Smooth muscle cell of the brain vasculature (primary cell): ENCODE results near the gene MYCT1.

Source experiments
- DNase-seq: peaks from one replicate; pipeline ENCODE4 v3.0.0-alpha.2; 2012; ENCODE audit warnings: low read depth, low spot score

Gene MYCT1

DNA sequence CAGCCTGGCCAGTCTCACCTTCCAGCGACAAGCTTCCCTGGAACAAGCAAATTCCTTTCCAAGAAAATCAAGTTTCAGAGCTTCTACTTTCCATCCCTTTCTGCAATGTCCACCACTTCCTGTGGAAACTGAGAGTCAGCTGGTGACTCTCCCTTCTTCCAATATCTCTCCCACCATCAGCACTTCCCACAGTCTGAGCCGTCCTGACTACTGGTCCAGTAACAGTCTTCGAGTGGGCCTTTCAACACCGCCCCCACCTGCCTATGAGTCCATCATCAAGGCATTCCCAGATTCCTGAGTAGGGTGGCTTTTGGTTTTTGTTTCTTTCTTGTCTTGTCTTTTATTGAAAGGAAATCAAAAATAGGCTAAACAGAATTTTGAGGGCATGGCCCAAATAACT lies 24.3 kb downstream of the MYCT1 start:
- no peak for DNase-seq

DNA sequence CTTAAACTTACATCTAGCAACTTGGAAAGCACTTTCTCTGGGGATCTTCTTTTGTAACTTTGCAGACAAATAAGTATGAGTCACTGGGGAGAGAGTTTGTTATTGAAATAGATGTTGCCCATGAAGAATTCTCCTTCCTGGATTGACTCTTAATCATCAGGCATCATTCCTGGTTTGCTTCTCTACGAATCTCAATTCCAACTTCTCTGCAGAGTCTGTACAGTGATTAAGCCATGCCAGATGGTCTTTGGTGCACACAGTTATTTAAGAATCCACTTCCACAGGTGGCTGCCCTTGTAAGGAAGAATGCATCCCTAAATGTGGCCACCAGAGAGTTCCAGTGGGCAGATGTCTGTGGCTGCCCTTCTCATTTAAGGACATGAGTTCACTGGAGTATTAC lies 25.7 kb downstream of the MYCT1 start:
- DNase-seq: no peak

DNA sequence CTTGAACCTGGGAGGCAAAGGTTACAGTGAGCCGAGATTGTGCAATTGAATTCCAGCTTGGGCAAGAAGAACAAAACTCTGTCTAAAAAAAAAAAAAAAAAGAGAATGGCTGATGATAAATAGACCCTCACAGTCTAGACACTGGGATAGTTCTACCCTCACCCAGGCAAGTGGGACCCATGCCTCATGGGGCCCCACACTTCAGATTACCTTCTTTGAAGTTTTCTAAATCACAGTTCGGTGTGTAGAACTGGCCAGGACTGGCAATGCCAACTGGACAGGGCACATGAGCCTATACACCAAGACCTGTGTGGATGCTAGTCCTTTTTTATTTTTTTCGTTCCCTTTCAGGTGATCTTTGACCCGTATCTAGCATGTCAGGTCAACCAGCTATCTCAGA lies 28.6 kb downstream of the MYCT1 start:
- no peak for DNase-seq

DNA sequence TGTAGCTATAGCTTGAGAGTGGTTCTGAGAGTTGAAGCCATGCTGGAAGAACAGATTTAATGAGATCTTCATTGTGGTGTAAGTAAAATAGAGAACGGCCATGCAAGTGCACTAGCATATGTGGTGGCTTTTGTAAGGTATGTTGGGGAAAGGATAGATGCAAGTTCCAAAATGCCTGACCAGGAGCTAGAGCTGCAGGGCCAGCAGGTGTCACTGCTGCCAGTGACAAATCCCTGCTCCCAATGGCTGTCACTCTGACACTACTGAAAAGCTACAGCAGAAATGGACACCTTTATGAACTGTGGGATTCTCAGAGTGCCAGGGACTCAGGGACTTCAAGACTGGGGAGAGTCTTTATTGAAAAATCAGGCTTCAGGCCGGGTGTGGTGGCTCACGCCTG lies 29.8 kb downstream of the MYCT1 start:
- no peak for DNase-seq

DNA sequence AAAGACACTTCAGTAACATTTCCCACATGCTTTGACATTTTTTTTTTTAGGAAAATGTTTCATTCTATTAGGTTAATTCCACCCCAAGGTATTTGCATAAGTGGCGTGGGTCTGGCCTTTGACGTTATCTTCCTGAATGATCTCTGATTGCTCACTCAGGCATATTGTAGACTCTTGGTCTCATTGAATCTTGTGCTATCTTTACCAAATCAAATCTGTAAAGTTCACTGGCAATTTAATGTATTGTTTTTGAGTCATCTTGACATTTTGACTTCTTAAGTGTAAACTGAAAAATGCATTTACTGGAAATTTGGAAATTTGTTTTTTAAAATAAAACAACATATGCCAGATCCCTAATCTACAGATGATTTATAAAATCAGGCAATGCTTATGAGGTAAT lies 36.9 kb downstream of the MYCT1 start:
- DNase-seq: no peak

DNA sequence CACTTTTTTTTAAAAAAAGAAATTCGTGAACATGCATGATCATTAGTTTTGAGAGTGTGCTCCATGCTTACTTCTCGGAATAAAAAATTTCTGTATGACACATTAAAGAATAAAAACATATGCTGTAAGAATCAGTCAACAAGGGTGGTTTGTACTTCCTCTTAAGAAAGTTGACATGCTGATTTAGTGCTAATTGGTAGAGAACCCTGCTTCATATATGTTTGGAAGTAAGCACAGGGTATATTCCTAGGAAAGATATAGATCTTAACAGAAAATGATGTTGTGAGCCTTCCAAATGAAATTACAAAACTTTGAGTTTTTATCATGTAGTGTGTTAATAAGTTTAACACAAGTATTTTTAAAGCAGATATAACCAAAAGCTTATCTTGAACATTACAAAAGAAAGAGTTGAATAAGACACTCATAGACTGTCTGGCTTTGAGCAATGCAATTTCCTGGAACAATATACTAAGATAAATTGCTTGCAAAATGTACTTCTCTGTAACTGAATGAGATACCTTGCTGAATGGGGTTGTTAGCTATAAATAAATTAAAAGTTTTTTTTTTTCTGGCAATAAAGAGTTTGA lies 39.1 kb downstream of the MYCT1 start:
- DNase-seq: no peak

DNA sequence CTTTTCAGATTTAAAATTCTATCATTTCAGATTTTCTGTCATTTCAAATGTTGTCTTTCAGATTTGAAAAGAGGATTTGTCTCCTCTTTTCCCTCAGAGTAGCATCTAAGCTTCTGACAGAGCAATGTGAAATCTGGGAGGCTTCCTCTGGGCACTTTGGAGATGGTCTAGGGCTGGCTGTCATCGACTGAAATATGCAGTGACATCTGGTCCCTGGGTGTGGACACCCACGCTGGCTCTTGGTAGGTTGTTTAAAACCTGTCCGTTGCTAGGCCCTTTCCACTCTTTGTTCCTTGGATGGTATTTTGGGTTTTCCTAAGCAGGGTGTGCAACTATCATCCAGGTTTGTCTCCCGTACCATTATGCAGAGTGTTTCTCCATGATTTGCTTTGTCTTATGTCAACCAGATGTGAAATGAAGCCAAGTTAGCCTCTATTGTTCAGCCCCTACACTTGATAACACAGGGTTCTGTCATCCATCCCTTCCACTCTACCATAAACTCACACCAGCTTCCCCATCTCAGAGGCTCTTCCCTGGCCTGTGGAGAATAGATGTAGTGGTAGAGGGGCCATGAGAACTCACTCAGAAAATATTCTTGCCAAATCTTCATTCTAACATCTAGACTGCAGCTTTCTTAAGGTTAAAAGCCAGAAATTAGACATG lies 47.9 kb downstream of the MYCT1 start:
- no peak for DNase-seq

DNA sequence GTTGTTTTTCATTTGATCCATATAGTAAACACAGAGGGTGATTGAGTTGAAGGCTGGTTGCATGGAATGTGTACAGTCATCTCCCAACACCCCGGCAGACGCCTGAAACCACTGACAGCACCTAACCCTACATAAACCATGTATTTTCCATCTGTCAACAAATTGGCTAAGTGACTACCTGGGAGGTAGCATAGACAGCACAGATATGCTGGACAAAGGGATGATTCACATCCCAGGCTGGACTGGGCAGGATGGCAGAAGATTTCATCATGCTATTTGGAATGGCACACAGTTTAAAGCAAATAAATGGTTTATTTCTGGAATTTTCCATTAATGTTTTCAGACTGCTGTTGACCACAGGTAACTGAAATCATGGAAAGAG lies 48.5 kb downstream of the MYCT1 start:
- no peak for DNase-seq

DNA sequence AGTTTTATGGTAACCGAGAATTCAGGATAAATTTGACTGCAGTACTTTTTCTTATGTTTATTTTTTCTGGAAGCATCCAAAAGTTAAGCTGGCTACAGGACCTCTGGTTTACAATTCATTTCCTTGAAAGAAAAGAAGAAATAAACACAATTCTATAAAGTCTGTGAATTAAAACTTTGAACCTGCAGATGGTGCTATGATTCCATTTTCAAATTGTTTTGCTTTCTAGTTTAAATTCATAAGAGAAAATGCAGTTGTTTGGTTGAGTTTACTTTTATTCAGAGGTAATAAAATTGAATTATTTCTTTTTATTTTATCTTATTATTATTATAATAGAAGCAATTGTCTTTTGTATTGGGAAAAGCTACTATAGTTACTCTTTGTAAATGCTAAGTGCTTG lies 51.1 kb downstream of the MYCT1 start:
- DNase-seq: no peak

DNA sequence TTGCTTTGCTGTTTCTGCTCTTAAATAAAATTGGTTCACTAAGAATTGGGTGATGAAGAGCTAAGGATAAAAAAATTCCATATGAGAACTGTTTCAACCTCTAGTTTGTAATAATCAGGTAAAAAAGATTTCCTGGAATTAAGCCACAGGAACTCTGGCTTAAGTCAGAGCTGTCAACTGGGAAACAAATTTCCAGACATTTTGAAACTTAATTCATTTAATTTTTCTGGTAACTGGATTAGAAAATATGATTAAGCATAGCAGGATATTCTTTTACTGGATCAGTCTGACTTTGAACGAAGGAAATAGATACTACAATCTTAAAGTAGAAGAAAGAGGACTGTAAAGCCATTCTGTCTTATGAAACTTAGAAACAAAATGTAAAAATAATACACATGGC lies 51.6 kb downstream of the MYCT1 start:
- DNase-seq: no peak

DNA sequence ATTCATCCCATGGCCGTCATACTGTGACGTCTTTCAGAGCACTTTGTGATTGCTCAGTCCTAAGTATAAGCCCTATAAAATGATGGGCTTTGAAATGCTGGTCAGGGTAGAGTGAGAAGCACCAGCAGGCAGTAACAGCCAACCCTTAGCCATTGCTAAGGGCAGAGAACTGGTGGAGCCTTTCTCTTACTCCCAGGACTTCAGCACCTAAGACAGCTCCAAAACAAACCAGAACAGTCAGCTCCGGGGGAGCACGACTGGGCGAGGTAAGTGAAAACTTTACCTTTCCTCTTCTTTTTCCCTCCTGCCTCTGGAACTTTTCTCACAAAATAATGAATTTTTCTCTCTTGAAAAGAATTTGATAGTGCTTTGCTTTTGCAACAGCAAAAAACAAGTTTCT lies 53.0 kb downstream of the MYCT1 start, which contains the start of gene VIP:
Gene VIP (plus strand): TSS at position 104 of the 400 bp plus-strand sequence. CDS start 1,381 bp downstream, outside the sequence.
- peak; percentile 3 for DNase-seq

DNA sequence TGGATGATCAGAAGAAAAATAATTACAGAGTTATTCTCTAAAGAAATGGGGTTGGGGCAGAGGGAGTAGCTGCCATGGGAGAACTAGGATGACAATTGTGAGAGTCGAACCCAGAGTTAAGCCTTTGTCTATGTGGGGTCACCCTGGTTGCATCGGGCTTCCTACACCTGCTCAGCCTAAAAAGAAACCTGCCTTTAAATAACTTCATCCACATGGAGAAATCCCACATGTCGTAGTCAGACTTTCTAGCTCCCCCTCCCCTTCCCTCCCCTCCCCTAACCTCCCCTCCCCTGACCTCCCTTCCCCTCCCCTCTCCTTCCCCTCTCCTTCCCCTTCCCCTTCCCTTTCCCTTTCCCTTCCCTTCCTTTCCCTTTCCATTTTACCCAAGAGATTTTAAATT lies 67.6 kb downstream of the MYCT1 start:
- DNase-seq: no peak

DNA sequence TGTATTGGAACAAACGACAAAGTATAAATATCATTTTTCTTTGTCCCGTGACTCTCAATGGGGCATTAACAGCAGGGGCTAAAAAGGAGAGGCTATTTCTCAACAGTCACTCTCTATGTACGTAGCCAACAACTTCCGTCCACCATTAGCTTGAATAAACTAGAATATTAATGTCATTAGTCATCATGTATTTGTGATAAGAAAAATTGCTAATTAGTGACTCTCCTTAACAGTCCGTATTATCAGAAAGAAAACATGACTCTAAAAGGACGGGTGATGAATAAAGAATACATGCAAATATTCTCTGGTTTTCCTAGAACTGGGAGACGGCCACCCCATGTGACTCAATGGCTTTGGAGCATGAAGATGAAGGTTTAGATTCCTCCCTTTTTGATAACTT lies 71.5 kb downstream of the MYCT1 start:
- no peak for DNase-seq

DNA sequence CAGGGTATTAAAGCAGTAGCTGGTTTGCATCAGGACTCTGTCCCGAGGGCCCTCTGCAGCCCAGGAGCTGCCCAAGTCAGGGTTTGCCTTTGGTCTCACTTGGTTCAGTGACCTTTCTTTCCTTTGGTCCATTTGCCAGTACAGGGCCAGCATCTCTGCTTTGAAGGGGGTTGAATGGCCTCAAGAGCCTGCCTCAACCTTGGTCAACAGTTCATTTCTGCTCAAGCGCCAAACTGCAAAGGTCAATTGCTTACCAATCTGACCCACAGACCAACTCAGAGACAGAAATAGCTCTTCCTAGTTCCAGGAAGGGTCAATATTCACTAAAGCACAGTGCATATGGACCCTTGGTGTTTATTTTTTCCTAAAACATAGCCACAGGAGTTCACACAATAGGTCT lies 72.3 kb downstream of the MYCT1 start:
- DNase-seq: no peak

DNA sequence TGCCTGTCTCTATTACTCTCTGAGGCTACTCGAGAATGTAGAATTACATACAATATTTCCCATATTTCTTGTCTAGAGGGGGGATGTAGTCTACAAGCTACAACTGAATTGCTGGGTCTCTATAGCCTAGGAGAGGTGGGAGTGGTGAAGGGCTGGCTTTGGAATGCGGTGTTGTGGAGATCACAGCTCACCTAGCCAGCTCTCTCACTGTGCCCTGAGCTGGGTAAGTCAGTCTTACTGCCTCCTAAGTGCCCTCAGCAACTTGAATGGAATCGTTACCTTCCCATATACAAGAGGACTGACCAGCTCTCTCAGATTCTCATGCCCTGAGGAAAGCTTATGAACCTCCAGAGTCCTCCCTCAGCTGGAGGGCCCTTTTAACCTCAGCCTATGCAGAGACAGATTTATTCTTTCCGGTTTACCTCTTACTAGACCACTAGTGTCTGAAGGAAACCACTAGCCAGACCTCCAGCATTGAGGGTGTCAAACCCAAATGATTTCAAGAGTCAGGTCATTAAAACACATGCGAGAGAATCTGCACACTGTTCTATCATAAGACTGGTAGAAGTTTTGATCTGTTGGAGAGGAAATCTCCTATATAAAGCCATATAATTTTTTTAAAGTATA lies 73.5 kb downstream of the MYCT1 start:
- DNase-seq: no peak
